Spleen (tissue), 11 donors: ENCODE data around the gene TNFRSF14. TPM values are rescaled to one million over a fixed set of nuclear protein-coding genes. Genes with fewer than 3 reads are reported as not detected.

Source experiments
- DNase-seq: peaks from one replicate; pipeline ENCODE4 v3.0.0-alpha.2; 2020
- H3K27ac ChIP-seq, 8 donors: fragments of 200-600 bp; sonication (generic) in 7 of 8; 1 replicate in 4 of 8; 2 replicates in 4 of 8; pipeline versions ENCODE4 v1.5.0 to v1.8.0; 2016 to 2021; ENCODE audit warnings: inconsistent platforms in 4 of 8, mild to moderate bottlenecking in 4 of 8, moderate library complexity in 1 of 8
- H3K27me3 ChIP-seq, 7 donors: fragments of 200-600 bp; sonication (generic) in 6 of 7; replicated peaks in 1 of 7; 1 replicate in 4 of 7; 2 replicates in 3 of 7; pipeline versions ENCODE4 v1.5.0 to v1.8.0; 2016 to 2021; ENCODE audit warnings: inconsistent platforms in 3 of 7, mild to moderate bottlenecking in 1 of 7
- H3K36me3 ChIP-seq, 6 donors: fragments of 200-600 bp; sonication (generic) in 5 of 6; 1 replicate in 4 of 6; 2 replicates in 2 of 6; pipeline versions ENCODE4 v1.5.0 to v1.8.0; 2016 to 2021; ENCODE audit warnings: inconsistent platforms in 2 of 6
- H3K4me1 ChIP-seq, 6 donors: fragments of 200-600 bp; sonication (generic) in 5 of 6; 1 replicate in 3 of 6; 2 replicates in 3 of 6; pipeline versions ENCODE4 v1.5.0 to v1.8.0; 2016 to 2021; ENCODE audit warnings: inconsistent platforms in 3 of 6
- H3K4me3 ChIP-seq, 8 donors: fragments of 200-600 bp; sonication (generic) in 7 of 8; 1 replicate in 4 of 8; 2 replicates in 4 of 8; pipeline versions ENCODE4 v1.5.0 to v1.8.0; 2016 to 2021; ENCODE audit warnings: inconsistent platforms in 4 of 8, mild to moderate bottlenecking in 4 of 8, moderate library complexity in 2 of 8
- H3K9me3 ChIP-seq, 8 donors: fragments of 200-600 bp; sonication (generic) in 7 of 8; 1 replicate in 4 of 8; 2 replicates in 4 of 8; pipeline versions ENCODE4 v1.5.0 to v1.8.0; 2016 to 2021; ENCODE audit warnings: inconsistent platforms in 4 of 8
- POLR2A ChIP-seq, 3 donors: fragments of 450-650 bp; IDR thresholded peaks; one replicate each; pipeline ENCODE4 v1.5.1; 2017; ENCODE audit warnings: antibody characterized with exemption in 3 of 3, mild to moderate bottlenecking in 1 of 3
- POLR2AphosphoS5 ChIP-seq, 3 donors: sonication (generic); formaldehyde crosslinking; IDR thresholded peaks; one replicate each; pipeline ENCODE4 v1.5.1; 2017; ENCODE audit warnings: antibody characterized with exemption in 3 of 3
- WGBS, 5 donors: extraction: QIAGEN DNeasy Blood & Tissue Kit in 3 of 5; methylation state at CpG; one replicate each; pipeline versions ENCODE4 v1.1.5 to v1.1.7; 2013 to 2018; 5-methylcytosine and 5-hydroxymethylcytosine counted together
- intact Hi-C: fragments of 100-400 bp; cut with DNase I; formaldehyde crosslinking; loops from one replicate; pipeline ENCODE4 v1.15.0; 2023; ENCODE audit warnings: low total_unique reads
- polyA plus RNA-seq, 3 donors: library from polyadenylated mRNA; stranded (reverse); fragments of 200-250 nt; gene quantifications; one replicate each; pipeline ENCODE4 v1.2.1, GENCODE V29; 2013
- total RNA-seq, 7 donors: library from RNA; depleted of rRNA in 3 of 7; stranded (reverse); fragments of >200 nt in 3 of 7; fragmentation: NEBNext Ultra II Directional in 4 of 7; extraction: Animal tissue kit (Norgen Biotek cat#: 25700) in 4 of 7; gene quantifications; one replicate each; pipeline versions ENCODE4 v1.1.0 to v1.2.1, GENCODE V29; 2016 to 2021
- TF ChIP-seq, protein P1 (sequence below), 11 experiments: fragments of 200-600 bp in 7 of 11; fragments of 450-650 bp in 4 of 11; sonication (generic) in 4 of 11; IDR thresholded peaks in 8 of 11; conservative IDR thresholded peaks in 3 of 11; 1 replicate in 7 of 11; 2 replicates in 4 of 11; pipeline versions ENCODE4 v1.4.0 to v1.8.0; 2016 to 2021; ENCODE audit warnings: antibody characterized with exemption in 11 of 11, inconsistent platforms in 4 of 11, mild to moderate bottlenecking in 1 of 11
- donor health status: healthy with polysubstance abuse.
- donor health status: DM: no; HTN: no; CAD: no; lungs with moderate emphysema.
- donor health status: DM: no; HTN: no; CAD: no.
- donor health status: Bipolar disorder and iron deficiency.
- donor health status: healthy.
- donor health status: DM: no; HTN: no; CAD: no.
- donor health status: DM: yes; HTN: yes; CAD: no.

TNFRSF14 gene
- total and polyA plus RNA-seq, 10 donors, result 146 to 366 (median 191) TPM

DNA sequence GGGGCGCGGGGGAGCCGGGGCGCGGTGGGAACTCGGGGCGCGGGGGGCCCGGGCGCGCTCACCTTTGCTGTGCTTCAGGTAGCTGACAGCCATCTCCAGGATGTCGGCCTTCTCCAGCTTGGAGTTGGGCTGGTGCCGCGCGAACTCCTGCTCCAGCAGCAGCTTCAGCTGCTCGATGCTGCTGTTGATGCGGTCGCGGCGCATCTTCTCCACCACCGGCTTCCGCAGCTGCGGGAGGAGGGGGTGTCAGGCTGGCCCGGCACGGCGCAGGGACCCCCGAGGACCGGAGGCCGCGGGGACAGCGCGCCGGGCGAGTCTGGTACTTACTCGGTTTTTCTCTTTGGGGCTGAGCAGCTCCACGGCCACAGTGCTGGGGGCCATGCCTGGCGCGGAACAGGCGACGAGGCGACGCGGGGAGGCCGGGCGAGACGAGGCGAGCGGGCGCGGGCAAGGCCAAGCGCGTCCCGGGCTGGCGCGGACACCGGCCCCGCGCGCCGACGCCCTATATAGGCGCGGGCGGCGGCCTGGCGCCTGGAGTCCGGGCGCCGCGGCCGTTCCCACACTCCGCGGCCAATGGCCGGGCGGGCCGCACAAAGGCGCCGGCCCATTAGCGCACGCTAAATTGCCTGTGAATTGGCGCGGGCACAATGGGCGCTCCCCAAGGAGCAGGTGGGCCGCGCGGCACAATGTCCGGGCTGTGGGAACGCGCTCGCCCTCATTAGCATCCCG is 26.2 kb upstream of the TNFRSF14 start, which contains the start of gene HES5:
Gene HES5 (minus strand): TSS at position 480 of the 729 bp plus-strand sequence. CDS start 99 bp downstream, at position 381.
- Histone ChIP-seq H3K27me3 (peaks cover 0 to 78% (median 29%) of the 10 kb centered on the region in 7 donors), H3K9me3 (no peaks in the 10 kb centered on the region), H3K4me3 (peak within 1 kb of the TSS in 7 of 8 donors; percentile 28 to 70 (median 40)), H3K27ac (peak within 1 kb of the TSS in 6 of 8 donors; percentile 23 to 64 (median 56)), H3K36me3 (no peaks in the 10 kb centered on the region), H3K4me1 (peaks cover 27 to 82% (median 65%) of the 10 kb centered on the region in 6 donors)
- TF ChIP-seq POLR2A (IDR thresholded peaks at IDR 0.05) (no peak), POLR2AphosphoS5 (IDR thresholded peaks at IDR 0.05) (no peak)
- TF ChIP-seq, protein P1, sequence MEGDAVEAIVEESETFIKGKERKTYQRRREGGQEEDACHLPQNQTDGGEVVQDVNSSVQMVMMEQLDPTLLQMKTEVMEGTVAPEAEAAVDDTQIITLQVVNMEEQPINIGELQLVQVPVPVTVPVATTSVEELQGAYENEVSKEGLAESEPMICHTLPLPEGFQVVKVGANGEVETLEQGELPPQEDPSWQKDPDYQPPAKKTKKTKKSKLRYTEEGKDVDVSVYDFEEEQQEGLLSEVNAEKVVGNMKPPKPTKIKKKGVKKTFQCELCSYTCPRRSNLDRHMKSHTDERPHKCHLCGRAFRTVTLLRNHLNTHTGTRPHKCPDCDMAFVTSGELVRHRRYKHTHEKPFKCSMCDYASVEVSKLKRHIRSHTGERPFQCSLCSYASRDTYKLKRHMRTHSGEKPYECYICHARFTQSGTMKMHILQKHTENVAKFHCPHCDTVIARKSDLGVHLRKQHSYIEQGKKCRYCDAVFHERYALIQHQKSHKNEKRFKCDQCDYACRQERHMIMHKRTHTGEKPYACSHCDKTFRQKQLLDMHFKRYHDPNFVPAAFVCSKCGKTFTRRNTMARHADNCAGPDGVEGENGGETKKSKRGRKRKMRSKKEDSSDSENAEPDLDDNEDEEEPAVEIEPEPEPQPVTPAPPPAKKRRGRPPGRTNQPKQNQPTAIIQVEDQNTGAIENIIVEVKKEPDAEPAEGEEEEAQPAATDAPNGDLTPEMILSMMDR (IDR thresholded peaks at IDR 0.05 in 8 of 11, conservative IDR thresholded peaks at IDR 0.05 in 3 of 11), result no peak
- intact Hi-C loops, result no loop called here
- no peak for DNase-seq
- 1 to 3% (median 2%) methylated on average over 37 to 91 of the region's 91 CpGs for WGBS, 5 donors

DNA sequence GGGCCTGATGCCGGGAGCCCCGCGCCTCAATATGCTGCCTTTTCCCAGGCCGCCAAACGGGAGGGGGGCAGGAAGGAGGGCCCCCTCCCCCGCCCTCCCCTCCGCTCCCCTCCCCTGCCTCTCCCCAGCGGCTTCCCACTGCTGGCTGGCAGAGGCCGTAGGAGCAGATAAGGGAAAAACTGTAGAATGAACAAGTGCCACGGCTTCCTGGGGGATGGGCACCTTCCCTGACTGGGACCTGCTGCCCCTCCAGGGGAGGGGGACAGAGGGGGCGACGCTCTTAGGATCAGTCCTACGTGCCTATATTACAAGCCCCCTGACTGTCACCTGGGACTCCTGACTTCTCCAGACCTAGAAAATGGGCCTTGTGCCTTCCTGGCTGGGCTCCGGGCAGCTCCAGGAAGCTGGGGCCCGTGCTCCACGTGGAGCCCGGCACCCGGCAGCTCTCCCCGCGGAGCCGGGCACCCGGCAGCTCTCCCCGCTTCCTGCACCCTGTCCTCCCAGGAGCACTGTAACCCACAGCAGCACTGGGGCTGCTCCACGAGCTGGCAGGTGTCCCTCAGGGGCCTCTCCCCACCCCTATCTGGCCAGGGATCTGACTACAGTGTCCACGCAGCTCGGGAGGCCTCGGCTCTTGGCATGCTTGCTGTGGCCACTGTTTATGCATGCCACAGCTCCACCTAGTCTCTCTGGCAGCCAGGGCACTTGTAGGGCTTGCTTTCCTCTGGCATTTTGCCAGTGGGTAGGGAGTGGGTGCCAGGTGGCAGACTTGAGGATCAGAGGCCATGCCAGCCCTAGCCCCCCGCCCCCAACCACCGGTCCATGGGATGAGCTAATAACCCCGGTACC is 25.4 kb upstream of the TNFRSF14 start:
- H3K4me1 ChIP-seq, result peaks cover 20 to 82% (median 64%) of the 10 kb centered on the region in 6 donors
- no peaks in the 10 kb centered on the region for H3K9me3 ChIP-seq
- intact Hi-C loops, result no loop called here
- H3K27me3 ChIP-seq, result peaks cover 0 to 86% (median 29%) of the 10 kb centered on the region in 7 donors
- H3K4me3 ChIP-seq, result peak overlapping the region in 7 of 8 donors; percentile 28 to 70 (median 40)
- WGBS, 5 donors, result 14 to 34% (median 16%) methylated on average over 11 to 30 of the region's 30 CpGs
- H3K36me3 ChIP-seq, result no peaks in the 10 kb centered on the region
- DNase-seq, result no peak
- peak overlapping the region in 3 of 8 donors; percentile 24 to 64 (median 44) for H3K27ac ChIP-seq
- no peak for TF ChIP-seq POLR2A (IDR thresholded peaks at IDR 0.05)
- TF ChIP-seq, protein P1 (IDR thresholded peaks at IDR 0.05 in 8 of 11, conservative IDR thresholded peaks at IDR 0.05 in 3 of 11), result no peak
- no peak for TF ChIP-seq POLR2AphosphoS5 (IDR thresholded peaks at IDR 0.05)

DNA sequence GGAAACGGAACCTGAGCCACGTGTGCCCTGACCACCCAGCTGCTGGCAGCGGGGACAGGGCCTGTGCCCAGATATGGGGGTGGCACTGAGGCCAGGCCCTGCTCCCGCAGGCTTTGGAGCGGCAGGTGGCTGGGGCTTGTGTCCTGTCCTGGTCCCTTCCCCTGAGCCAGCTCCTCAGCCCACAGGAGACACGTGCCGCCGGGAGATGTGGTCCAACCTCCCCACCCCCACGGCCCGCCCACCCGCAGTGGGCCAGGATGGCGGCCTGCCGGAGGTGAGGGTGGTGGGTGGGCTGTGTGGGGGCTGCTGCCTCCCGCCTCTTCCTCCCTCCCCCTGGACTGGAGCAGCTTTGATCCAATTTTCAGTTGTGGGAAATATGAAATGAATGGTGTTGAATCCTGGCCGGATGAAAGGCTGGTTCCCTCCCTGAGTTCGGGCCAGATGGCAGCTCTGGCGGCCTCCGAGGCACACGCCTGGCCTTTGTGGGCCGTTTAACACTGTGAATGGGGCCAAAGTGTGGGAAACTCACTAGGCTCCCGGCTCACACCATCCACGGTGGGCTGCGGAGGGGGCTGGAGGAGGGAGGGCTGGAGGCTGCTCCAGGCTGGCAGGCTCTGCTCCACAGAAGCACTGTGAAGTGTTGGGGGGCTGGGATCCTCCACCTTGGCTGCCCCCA is 23.5 kb upstream of the TNFRSF14 start:
- peaks cover 0 to 87% (median 29%) of the 10 kb centered on the region in 7 donors for H3K27me3 ChIP-seq
- no peak for TF ChIP-seq POLR2AphosphoS5 (IDR thresholded peaks at IDR 0.05)
- TF ChIP-seq, protein P1 (IDR thresholded peaks at IDR 0.05 in 8 of 11, conservative IDR thresholded peaks at IDR 0.05 in 3 of 11), result no peak
- TF ChIP-seq POLR2A (IDR thresholded peaks at IDR 0.05), result no peak
- intact Hi-C loops, result no loop called here
- H3K4me3 ChIP-seq, result no peak overlapping the region
- no peaks in the 10 kb centered on the region for H3K36me3 ChIP-seq
- no peaks in the 10 kb centered on the region for H3K9me3 ChIP-seq
- 70 to 88% (median 83%) methylated on average over 13 to 23 of the region's 23 CpGs for WGBS, 5 donors
- H3K4me1 ChIP-seq, result peaks cover 13 to 81% (median 57%) of the 10 kb centered on the region in 6 donors
- DNase-seq, result no peak
- H3K27ac ChIP-seq, result no peak overlapping the region
